SK-MEL-5 (cell line): ENCODE data around the gene PHF21B. TPM values are rescaled to one million over a fixed set of nuclear protein-coding genes. Genes with fewer than 3 reads are reported as not detected.

ENCODE experiments used
- DNase-seq: peaks from one replicate; pipeline ENCODE4 v3.0.0-alpha.2; 2016; ENCODE audit warnings: low read depth, low spot score
- in situ Hi-C: cut with HindIII; loops from 2 replicates; pipeline ENCODE4 v1.10.0; 2016; ENCODE audit warnings: low sequenced_read_pairs, high pct_unique_total_duplicates, low pct_unique_long_range_greater_than_20kb
- total RNA-seq: library from RNA; depleted of rRNA; stranded (reverse); fragments of >200 nt; shearing (Covaris generic); gene quantifications from 2 replicates; pipeline ENCODE4 v1.2.3, GENCODE V29; 2014

PHF21B gene
- total RNA-seq, 1 experiment from 2014 or later, result 4.2 TPM

- in situ Hi-C loops, result no loop called here
Observed at GRCh38 chr22:44996648-44997047, 13.2 kb downstream of the PHF21B start.

GRCh38 chr22:44996120-44996519 lies 13.7 kb downstream of the PHF21B start:
- no peak for DNase-seq
- in situ Hi-C loops, result no loop called here

More at GRCh38 chr22:44996648-44997047, 13.2 kb downstream of the PHF21B start:
- no peak for DNase-seq

- DNase-seq, result no peak
- in situ Hi-C loops, result no loop called here
Observed at GRCh38 chr22:44995715-44996114, 14.1 kb downstream of the PHF21B start.

GRCh38 chr22:44995105-44995514 lies 14.7 kb downstream of the PHF21B start:
- DNase-seq, result no peak
- in situ Hi-C loops, result no loop called here

- in situ Hi-C loops, result no loop called here
Observed at GRCh38 chr22:44994399-44995104, 15.3 kb downstream of the PHF21B start.

GRCh38 chr22:44992166-44992565 lies 17.6 kb downstream of the PHF21B start:
- DNase-seq, result no peak
- in situ Hi-C loops, result no loop called here

More at GRCh38 chr22:44994399-44995104, 15.3 kb downstream of the PHF21B start:
- DNase-seq, result no peak

GRCh38 chr22:44991218-44991617 lies 18.6 kb downstream of the PHF21B start:
- DNase-seq, result no peak
- in situ Hi-C loops, result no loop called here

- in situ Hi-C loops, result no loop called here
- DNase-seq, result no peak
Observed at GRCh38 chr22:44990810-44991209, 19.0 kb downstream of the PHF21B start.

- no peak for DNase-seq
- in situ Hi-C loops, result no loop called here
Observed at GRCh38 chr22:44990328-44990727, 19.5 kb downstream of the PHF21B start.

- peak; percentile 38 for DNase-seq
- in situ Hi-C loops, result no loop called here
Observed at GRCh38 chr22:44988671-44989070, 21.1 kb downstream of the PHF21B start.

- no peak for DNase-seq
- in situ Hi-C loops, result no loop called here
Observed at GRCh38 chr22:44986926-44987325, 22.9 kb downstream of the PHF21B start.

GRCh38 chr22:44985906-44986527 lies 23.8 kb downstream of the PHF21B start:
- DNase-seq, result no peak
- in situ Hi-C loops, result no loop called here

GRCh38 chr22:44983878-44984482 lies 25.8 kb downstream of the PHF21B start:
- no peak for DNase-seq
- in situ Hi-C loops, result no loop called here

GRCh38 chr22:44982445-44982844 lies 27.4 kb downstream of the PHF21B start:
- in situ Hi-C loops, result no loop called here

GRCh38 chr22:44981857-44982256 lies 27.9 kb downstream of the PHF21B start:
- DNase-seq, result no peak
- in situ Hi-C loops, result no loop called here

More at GRCh38 chr22:44982445-44982844, 27.4 kb downstream of the PHF21B start:
- DNase-seq, result no peak

- in situ Hi-C loops, result no loop called here
- DNase-seq, result no peak
Observed at GRCh38 chr22:44979154-44979553, 30.7 kb downstream of the PHF21B start.

- peak; percentile 88 for DNase-seq
- in situ Hi-C loops, result no loop called here
Observed at GRCh38 chr22:44975427-44976262, 34.2 kb downstream of the PHF21B start.

GRCh38 chr22:44974454-44974853 lies 35.4 kb downstream of the PHF21B start:
- no peak for DNase-seq
- in situ Hi-C loops, result no loop called here
